ENCODE results near the gene SEMA3G. TPM values are rescaled to one million over a fixed set of nuclear protein-coding genes. Genes with fewer than 3 reads are reported as not detected.

SEMA3G gene
- total RNA-seq, 1 experiment from 2014 or later: 1.6 TPM

DNA sequence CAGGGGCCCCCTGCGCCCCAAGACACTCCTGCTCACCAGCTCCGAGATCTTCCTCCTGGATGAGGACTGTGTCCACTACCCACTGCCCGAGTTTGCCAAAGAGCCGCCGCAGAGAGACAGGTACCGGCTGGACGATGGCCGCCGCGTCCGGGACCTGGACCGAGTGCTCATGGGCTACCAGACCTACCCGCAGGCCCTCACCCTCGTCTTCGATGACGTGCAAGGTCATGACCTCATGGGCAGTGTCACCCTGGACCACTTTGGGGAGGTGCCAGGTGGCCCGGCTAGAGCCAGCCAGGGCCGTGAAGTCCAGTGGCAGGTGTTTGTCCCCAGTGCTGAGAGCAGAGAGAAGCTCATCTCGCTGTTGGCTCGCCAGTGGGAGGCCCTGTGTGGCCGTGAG lies 47.2 kb upstream of the SEMA3G start:
- no peaks in the 10 kb centered on the region for H3K27me3 Mint-ChIP-seq (ENCODE audit: low read depth)
- CTCF ChIA-PET: interaction anchor here (0.5 to 1.2 kb wide), 2 partner anchors 10 to 191 kb away, joined by 3 read pairs; no protein-coding TSS in a partner anchor
- H3K36me3 Mint-ChIP-seq: peaks cover 20% of the 10 kb centered on the region
- no peaks in the 10 kb centered on the region for H3K4me1 Mint-ChIP-seq
- POLR2A ChIA-PET: no interaction called here
- TF ChIP-seq NR3C1 (CRISPR knock-in tag; conservative IDR thresholded peaks at IDR 0.05; ENCODE audit: low read depth): no peak
- TF ChIP-seq, protein P1, sequence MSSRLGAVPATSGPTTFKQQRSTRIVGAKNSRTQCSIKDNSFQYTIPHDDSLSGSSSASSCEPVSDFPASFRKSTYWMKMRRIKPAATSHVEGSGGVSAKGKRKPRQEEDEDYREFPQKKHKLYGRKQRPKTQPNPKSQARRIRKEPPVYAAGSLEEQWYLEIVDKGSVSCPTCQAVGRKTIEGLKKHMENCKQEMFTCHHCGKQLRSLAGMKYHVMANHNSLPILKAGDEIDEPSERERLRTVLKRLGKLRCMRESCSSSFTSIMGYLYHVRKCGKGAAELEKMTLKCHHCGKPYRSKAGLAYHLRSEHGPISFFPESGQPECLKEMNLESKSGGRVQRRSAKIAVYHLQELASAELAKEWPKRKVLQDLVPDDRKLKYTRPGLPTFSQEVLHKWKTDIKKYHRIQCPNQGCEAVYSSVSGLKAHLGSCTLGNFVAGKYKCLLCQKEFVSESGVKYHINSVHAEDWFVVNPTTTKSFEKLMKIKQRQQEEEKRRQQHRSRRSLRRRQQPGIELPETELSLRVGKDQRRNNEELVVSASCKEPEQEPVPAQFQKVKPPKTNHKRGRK (CRISPR knock-in tag; IDR thresholded peaks at IDR 0.05; ENCODE audit: borderline replicate concordance): no peak
- no peak for TF ChIP-seq ESRRA (CRISPR knock-in tag; IDR thresholded peaks at IDR 0.05; ENCODE audit: borderline replicate concordance)
- no peak for TF ChIP-seq ZNF219 (CRISPR knock-in tag; IDR thresholded peaks at IDR 0.05; ENCODE audit: borderline replicate concordance)
- TF ChIP-seq OVOL2 (CRISPR knock-in tag; IDR thresholded peaks at IDR 0.05; ENCODE audit: borderline replicate concordance): no peak
- TF ChIP-seq, protein P2, sequence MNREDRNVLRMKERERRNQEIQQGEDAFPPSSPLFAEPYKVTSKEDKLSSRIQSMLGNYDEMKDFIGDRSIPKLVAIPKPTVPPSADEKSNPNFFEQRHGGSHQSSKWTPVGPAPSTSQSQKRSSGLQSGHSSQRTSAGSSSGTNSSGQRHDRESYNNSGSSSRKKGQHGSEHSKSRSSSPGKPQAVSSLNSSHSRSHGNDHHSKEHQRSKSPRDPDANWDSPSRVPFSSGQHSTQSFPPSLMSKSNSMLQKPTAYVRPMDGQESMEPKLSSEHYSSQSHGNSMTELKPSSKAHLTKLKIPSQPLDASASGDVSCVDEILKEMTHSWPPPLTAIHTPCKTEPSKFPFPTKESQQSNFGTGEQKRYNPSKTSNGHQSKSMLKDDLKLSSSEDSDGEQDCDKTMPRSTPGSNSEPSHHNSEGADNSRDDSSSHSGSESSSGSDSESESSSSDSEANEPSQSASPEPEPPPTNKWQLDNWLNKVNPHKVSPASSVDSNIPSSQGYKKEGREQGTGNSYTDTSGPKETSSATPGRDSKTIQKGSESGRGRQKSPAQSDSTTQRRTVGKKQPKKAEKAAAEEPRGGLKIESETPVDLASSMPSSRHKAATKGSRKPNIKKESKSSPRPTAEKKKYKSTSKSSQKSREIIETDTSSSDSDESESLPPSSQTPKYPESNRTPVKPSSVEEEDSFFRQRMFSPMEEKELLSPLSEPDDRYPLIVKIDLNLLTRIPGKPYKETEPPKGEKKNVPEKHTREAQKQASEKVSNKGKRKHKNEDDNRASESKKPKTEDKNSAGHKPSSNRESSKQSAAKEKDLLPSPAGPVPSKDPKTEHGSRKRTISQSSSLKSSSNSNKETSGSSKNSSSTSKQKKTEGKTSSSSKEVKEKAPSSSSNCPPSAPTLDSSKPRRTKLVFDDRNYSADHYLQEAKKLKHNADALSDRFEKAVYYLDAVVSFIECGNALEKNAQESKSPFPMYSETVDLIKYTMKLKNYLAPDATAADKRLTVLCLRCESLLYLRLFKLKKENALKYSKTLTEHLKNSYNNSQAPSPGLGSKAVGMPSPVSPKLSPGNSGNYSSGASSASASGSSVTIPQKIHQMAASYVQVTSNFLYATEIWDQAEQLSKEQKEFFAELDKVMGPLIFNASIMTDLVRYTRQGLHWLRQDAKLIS (CRISPR knock-in tag; IDR thresholded peaks at IDR 0.05; ENCODE audit: borderline replicate concordance): no peak
- no peak for TF ChIP-seq NR2C2 (CRISPR knock-in tag; IDR thresholded peaks at IDR 0.05)
- TF ChIP-seq ZNF671 (CRISPR knock-in tag; IDR thresholded peaks at IDR 0.05): no peak
- TF ChIP-seq, protein P3, sequence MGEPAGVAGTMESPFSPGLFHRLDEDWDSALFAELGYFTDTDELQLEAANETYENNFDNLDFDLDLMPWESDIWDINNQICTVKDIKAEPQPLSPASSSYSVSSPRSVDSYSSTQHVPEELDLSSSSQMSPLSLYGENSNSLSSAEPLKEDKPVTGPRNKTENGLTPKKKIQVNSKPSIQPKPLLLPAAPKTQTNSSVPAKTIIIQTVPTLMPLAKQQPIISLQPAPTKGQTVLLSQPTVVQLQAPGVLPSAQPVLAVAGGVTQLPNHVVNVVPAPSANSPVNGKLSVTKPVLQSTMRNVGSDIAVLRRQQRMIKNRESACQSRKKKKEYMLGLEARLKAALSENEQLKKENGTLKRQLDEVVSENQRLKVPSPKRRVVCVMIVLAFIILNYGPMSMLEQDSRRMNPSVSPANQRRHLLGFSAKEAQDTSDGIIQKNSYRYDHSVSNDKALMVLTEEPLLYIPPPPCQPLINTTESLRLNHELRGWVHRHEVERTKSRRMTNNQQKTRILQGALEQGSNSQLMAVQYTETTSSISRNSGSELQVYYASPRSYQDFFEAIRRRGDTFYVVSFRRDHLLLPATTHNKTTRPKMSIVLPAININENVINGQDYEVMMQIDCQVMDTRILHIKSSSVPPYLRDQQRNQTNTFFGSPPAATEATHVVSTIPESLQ (CRISPR knock-in tag; IDR thresholded peaks at IDR 0.05): no peak
- no peak for TF ChIP-seq ZNF138 (CRISPR knock-in tag; conservative IDR thresholded peaks at IDR 0.05)
- TF ChIP-seq, protein P4, sequence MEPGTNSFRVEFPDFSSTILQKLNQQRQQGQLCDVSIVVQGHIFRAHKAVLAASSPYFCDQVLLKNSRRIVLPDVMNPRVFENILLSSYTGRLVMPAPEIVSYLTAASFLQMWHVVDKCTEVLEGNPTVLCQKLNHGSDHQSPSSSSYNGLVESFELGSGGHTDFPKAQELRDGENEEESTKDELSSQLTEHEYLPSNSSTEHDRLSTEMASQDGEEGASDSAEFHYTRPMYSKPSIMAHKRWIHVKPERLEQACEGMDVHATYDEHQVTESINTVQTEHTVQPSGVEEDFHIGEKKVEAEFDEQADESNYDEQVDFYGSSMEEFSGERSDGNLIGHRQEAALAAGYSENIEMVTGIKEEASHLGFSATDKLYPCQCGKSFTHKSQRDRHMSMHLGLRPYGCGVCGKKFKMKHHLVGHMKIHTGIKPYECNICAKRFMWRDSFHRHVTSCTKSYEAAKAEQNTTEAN (CRISPR knock-in tag; IDR thresholded peaks at IDR 0.05): no peak
- TF ChIP-seq, protein P5, sequence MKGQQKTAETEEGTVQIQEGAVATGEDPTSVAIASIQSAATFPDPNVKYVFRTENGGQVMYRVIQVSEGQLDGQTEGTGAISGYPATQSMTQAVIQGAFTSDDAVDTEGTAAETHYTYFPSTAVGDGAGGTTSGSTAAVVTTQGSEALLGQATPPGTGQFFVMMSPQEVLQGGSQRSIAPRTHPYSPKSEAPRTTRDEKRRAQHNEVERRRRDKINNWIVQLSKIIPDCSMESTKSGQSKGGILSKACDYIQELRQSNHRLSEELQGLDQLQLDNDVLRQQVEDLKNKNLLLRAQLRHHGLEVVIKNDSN (CRISPR knock-in tag; IDR thresholded peaks at IDR 0.05): no peak
- TF ChIP-seq, protein P6, sequence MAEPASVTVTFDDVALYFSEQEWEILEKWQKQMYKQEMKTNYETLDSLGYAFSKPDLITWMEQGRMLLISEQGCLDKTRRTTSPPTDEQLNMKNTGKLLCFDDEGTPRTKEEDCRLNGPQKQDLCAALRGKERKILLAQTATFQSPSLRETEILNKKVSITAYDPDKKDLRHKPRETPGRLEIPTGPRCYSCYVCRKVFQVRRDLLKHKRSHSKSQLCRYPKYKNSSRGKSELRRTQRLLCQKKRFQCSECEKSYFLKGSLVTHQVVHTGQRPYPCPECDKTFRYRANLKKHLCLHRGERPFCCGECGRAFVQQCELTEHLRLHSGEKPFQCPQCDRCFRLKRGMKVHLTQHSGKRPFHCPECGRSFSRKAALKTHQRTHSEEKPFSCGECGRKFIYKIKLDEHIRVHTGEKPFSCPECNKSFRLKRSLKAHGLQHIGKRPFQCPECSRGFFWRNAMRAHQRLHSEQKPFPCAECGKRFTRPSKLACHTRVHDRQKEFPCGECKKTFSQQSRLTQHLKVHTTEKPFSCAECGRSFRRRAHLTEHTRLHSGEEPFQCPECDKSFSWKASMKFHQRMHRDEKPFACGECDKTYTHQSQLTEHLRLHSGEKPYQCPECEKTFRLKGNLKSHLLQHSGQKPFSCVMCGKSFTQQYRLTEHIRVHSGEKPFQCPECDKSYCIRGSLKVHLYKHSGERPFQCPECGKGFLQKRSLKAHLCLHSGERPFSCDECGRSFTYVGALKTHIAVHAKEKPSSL (CRISPR knock-in tag; conservative IDR thresholded peaks at IDR 0.05): no peak
- H3K4me3 Mint-ChIP-seq: no peak overlapping the region
- no peak overlapping the region for H3K27ac Mint-ChIP-seq
- ATAC-seq: no peak
- no peak for DNase-seq (ENCODE audit: low spot score)
- H3K9me3 Mint-ChIP-seq: no peaks in the 10 kb centered on the region
